Renal cortex interstitium (tissue), 11 donors: ENCODE data around the gene YARS1. TPM values are rescaled to one million over a fixed set of nuclear protein-coding genes. Genes with fewer than 3 reads are reported as not detected.

Source experiments
- DNase-seq, 11 donors: peaks; one replicate each; pipeline ENCODE4 v3.0.0-alpha.2; 2013; ENCODE audit warnings: low read depth in 9 of 11, low spot score in 4 of 11; ENCODE audit errors: extremely low read depth in 1 of 11
- polyA plus RNA-seq, 3 donors: library from polyadenylated mRNA; unstranded; fragments of 120-200 nt; gene quantifications; one replicate each; pipeline ENCODE4 v1.2.1, GENCODE V29; 2013; ENCODE audit not compliant: insufficient read length in 3 of 3

YARS1 gene
- polyA plus RNA-seq, 3 donors: 57.3 to 68.0 (median 60.2) TPM

- no peak for DNase-seq
Observed at GRCh38 chr1:32770741-32771548, 46.2 kb downstream of the YARS1 start.

- DNase-seq: no peak
Observed at GRCh38 chr1:32770221-32770731, 46.9 kb downstream of the YARS1 start.

DNA sequence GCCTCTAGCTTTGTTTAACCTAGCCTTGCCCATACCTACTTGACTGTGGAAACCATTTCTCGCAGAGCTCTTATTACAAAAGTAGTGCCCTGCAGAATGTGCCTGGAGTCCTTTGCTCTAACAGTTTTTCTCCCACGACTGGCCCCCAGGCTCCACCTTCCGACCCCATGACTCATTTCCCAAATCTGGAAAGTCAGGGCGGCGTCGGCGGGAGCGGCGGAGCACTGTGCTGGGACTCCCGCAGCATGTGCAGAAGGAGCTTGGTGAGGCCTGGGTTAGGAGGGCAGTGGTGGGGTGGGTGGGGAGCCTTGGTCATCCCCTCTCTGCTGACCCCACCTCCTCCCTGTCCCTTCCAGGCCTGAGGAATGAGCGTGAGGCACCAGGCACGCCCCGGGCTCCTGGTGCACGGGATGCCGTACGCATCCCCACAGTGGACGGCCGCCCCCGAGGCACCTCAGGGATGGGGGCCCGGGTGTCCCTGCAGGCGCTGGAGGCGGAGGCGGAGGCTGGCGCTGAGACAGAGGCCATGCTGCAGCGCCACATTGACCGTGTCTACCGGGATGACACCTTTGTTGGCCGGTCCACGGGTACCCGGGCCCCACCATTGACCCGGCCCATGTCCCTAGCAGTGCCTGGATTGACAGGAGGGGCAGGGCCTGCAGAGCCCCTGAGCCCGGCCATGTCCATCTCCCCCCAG lies 47.5 kb downstream of the YARS1 start:
- DNase-seq: no peak

- DNase-seq: no peak
Observed at GRCh38 chr1:32768110-32768850, 48.9 kb downstream of the YARS1 start.

- DNase-seq: no peak
Observed at GRCh38 chr1:32767641-32768040, 49.5 kb downstream of the YARS1 start.

DNA sequence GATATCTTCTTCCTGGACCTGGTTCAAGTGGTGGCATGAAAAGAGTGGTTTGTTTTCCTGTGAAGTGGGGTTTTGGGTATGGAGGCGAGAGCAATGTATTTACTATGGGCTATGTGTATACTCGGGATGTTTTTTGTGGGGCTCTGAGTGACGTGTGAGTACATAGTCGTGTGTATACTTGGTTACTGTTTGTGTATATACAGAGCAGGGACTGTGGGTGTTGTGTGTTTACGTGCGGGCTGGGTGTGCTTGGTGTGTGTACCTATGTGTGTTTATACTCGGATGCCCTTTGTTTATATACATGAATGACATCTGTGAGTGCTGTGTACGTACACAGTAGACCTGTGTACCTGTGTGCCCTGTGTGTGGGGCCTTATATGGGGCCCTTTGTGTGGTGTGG lies 50.0 kb downstream of the YARS1 start:
- no peak for DNase-seq

- DNase-seq: no peak
Observed at GRCh38 chr1:32766328-32766972, 50.7 kb downstream of the YARS1 start.

GRCh38 chr1:32765570-32766327 lies 51.4 kb downstream of the YARS1 start:
- DNase-seq: no peak

DNA sequence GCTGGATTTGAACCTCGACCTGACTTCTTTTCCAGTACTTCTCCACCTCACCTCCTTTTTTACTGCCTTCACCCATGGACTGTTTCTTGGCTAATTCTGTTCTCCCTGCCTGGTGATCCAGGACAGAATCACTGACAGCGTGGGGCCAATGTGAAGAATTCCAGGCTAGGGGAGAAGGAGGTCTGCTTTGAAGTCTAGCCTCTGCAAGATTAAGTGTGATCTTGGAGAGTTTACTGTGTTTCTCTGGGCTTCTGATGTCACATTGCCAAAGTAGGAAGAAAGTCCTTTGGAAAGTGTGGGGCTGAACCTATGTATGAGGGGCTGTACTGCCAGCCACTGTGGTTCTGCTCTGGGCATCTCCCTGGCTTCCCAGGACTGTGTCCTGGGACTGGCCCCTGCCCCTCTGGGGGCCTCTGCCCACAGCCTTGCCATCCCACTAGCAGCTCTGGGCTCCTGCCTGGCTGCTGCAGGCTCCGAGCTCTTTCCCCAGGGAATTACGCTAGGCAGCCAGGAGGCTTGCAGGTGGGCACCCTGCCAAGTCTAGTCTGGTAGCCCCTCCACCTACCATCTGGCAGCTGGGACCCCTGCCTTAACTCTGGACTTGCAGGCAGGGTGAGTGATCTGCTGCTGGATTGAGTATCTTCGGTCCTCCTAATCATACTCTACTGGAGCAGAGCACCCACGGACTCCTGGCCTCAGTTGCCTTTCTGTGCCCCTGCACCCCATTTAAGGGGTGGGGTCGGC lies 52.2 kb downstream of the YARS1 start:
- no peak for DNase-seq

- DNase-seq: no peak
Observed at GRCh38 chr1:32763221-32763620, 53.9 kb downstream of the YARS1 start.

- no peak for DNase-seq
Observed at GRCh38 chr1:32761936-32762335, 55.2 kb downstream of the YARS1 start.

DNA sequence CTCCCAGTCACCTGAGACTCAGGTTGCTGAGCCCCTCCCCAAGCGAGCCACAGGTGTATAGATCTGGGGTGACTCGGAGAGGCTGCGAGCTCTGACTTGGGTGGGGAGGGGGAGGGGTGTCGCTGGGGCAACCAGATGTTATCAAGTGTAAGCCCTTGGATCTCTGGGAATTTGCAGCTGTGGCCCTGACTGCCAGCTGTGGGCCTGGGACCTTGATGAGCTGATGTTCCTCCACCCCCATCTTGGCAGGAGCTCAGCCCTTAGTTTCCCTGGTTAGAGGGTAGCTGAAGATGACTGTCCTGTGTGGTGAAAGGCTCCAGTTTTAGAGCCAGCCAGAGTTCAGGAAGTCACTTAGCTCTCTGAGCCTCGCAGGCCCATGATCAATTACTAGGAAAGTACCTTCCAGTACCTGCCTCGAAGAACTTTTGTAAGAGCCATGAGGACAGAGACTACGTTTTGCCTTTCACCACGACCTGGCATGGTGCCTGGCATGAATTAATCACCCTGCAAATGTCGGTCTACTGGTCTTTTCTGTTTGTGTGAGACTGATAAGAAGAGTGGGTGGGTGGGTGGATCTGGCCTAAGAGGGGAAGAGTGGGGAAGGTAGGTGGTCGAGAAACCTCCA lies 55.8 kb downstream of the YARS1 start:
- DNase-seq: no peak

GRCh38 chr1:32759997-32760623 lies 57.0 kb downstream of the YARS1 start:
- peak in 7 of 11 donors; percentile 64 to 88 (median 76) for DNase-seq

- no peak for DNase-seq
Observed at GRCh38 chr1:32759521-32759981, 57.6 kb downstream of the YARS1 start.

DNA sequence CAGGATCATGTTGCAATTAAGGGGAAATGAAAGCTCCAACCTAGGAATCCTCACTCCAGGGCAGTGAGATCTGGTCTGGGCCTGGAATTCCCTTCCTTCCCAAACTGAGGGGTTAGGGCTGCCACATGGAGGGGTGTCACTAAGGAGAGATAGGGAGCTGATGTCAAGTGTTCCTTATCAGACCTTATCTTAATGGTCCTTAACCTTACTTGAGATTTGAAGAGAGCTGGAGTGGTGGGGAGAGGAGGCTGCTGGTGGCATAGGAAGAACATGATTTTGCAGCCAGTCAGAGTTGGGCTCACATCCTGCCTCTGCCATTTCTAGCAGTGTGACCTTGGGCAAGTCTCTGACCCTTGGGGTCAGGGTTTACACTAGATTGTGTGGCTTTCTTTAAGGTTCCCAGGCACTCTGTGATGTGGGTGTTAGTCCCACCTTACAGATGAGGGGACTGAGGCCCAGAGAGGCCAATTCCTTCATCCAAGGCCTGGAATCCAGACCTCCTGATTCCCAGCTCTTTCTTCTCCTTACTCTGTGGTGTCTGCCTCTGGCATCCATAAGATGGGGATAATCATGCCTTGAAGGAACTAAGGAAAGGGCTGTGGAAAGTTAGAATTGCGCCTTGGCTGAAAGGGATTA lies 58.2 kb downstream of the YARS1 start:
- no peak for DNase-seq

DNA sequence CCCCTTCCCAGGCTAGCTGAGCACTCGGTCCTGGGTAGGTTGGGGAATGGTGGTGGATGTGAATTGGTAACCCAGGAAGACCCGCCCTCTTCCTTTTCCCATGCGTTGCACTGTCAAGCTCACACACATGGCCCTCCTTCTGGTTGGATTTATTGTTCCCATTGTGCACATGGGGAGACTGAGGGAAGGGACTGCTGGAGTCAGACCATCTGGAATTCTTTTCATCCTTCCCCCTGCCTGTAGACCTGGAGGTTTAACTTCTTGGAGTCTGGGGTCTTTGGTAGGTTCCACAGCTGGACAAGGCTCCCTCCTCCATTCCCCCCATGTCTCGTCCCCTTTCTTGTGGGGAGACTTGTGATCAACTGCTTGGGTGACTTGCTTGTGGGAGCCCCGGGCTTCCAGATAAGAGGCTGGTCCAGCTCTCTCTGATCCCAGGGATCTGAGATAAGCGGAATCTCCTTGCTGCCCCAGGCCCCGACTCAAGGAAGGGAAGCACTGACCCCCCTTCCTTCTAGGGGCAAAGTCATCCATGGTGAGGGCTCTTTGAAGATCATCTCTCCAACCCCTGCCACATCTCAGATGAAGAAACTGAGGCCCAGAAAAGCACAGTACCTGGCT lies 58.9 kb downstream of the YARS1 start:
- DNase-seq: no peak
